ENCODE measurements around the gene ATP6V0E1.
A peak's percentile ranks its signal among the peaks of the same experiment; 100 is the strongest.
"Not testable (repeated sequence)": the region's sequence is repeated elsewhere in the genome, so short reads cannot be mapped to it uniquely, and the experiment has no call there.

The ATP6V0E1 gene

GRCh38 chr5:173057062-173057924, 73.7 kb downstream of the ATP6V0E1 start:
- Histone ChIP-seq H3K9me3 (ENCODE audit: control insufficient read depth in 1 of 2, low read length in 2 of 2) (no peaks in the 10 kb centered on the region), H3K27me3 (ENCODE audit: control insufficient read depth in 1 of 2, insufficient read depth in 2 of 2, low read length in 2 of 2) (no peaks in the 10 kb centered on the region), H3K27ac (ENCODE audit: low read depth, low read length) (peak overlapping the region; percentile 94), H3K9ac (ENCODE audit: low read depth in 1 of 2, low read length in 2 of 2) (peak overlapping the region; percentile 82 to 83), H3K4me1 (ENCODE audit: control insufficient read depth in 1 of 2, insufficient read depth in 2 of 2, low read length in 2 of 2) (peaks cover 14 to 27% of the 10 kb centered on the region in 2 donors), H3K4me3 (ENCODE audit: low read depth in 1 of 2, low read length in 2 of 2) (peak overlapping the region; percentile 93 to 95), H3K36me3 (ENCODE audit: control insufficient read depth in 1 of 2, insufficient read depth in 2 of 2, low read length in 2 of 2) (no peaks in the 10 kb centered on the region)

GRCh38 chr5:173062141-173062540, 78.6 kb downstream of the ATP6V0E1 start:
- Histone ChIP-seq H3K4me3 (ENCODE audit: low read depth in 1 of 2, low read length in 2 of 2) (no peak overlapping the region), H3K36me3 (ENCODE audit: control insufficient read depth in 1 of 2, insufficient read depth in 2 of 2, low read length in 2 of 2) (no peaks in the 10 kb centered on the region), H3K9ac (ENCODE audit: low read depth in 1 of 2, low read length in 2 of 2) (no peak overlapping the region), H3K27me3 (ENCODE audit: control insufficient read depth in 1 of 2, insufficient read depth in 2 of 2, low read length in 2 of 2) (no peaks in the 10 kb centered on the region), H3K9me3 (ENCODE audit: control insufficient read depth in 1 of 2, low read length in 2 of 2) (no peaks in the 10 kb centered on the region), H3K4me1 (ENCODE audit: control insufficient read depth in 1 of 2, insufficient read depth in 2 of 2, low read length in 2 of 2) (peaks cover 14 to 19% of the 10 kb centered on the region in 2 donors), H3K27ac (ENCODE audit: low read depth, low read length) (no peak overlapping the region)

- Histone ChIP-seq H3K36me3 (ENCODE audit: control insufficient read depth in 1 of 2, insufficient read depth in 2 of 2, low read length in 2 of 2) (no peaks in the 10 kb centered on the region), H3K9me3 (ENCODE audit: control insufficient read depth in 1 of 2, low read length in 2 of 2) (no peaks in the 10 kb centered on the region), H3K4me3 (ENCODE audit: low read depth in 1 of 2, low read length in 2 of 2) (no peak overlapping the region), H3K9ac (ENCODE audit: low read depth in 1 of 2, low read length in 2 of 2) (no peak overlapping the region), H3K4me1 (ENCODE audit: control insufficient read depth in 1 of 2, insufficient read depth in 2 of 2, low read length in 2 of 2) (peaks cover 7 to 8% of the 10 kb centered on the region in 2 donors), H3K27ac (ENCODE audit: low read depth, low read length) (no peak overlapping the region), H3K27me3 (ENCODE audit: control insufficient read depth in 1 of 2, insufficient read depth in 2 of 2, low read length in 2 of 2) (no peaks in the 10 kb centered on the region)
These were observed 81.6 kb downstream of the ATP6V0E1 start for GRCh38 chr5:173065155-173065554.

GRCh38 chr5:173069671-173070070, 86.1 kb downstream of the ATP6V0E1 start:
- H3K9me3 ChIP-seq (ENCODE audit: control insufficient read depth in 1 of 2, low read length in 2 of 2) = no peaks in the 10 kb centered on the region
- H3K27ac ChIP-seq (ENCODE audit: low read depth, low read length) = no peak overlapping the region
- H3K36me3 ChIP-seq (ENCODE audit: control insufficient read depth in 1 of 2, insufficient read depth in 2 of 2, low read length in 2 of 2) = no peaks in the 10 kb centered on the region
- H3K4me1 ChIP-seq (ENCODE audit: control insufficient read depth in 1 of 2, insufficient read depth in 2 of 2, low read length in 2 of 2) = peaks cover 0 to 3% of the 10 kb centered on the region in 2 donors
- H3K4me3 ChIP-seq (ENCODE audit: low read depth in 1 of 2, low read length in 2 of 2) = no peak overlapping the region
- no peak overlapping the region for H3K9ac ChIP-seq (ENCODE audit: low read depth in 1 of 2, low read length in 2 of 2)
- no peaks in the 10 kb centered on the region for H3K27me3 ChIP-seq (ENCODE audit: control insufficient read depth in 1 of 2, insufficient read depth in 2 of 2, low read length in 2 of 2)

DNA sequence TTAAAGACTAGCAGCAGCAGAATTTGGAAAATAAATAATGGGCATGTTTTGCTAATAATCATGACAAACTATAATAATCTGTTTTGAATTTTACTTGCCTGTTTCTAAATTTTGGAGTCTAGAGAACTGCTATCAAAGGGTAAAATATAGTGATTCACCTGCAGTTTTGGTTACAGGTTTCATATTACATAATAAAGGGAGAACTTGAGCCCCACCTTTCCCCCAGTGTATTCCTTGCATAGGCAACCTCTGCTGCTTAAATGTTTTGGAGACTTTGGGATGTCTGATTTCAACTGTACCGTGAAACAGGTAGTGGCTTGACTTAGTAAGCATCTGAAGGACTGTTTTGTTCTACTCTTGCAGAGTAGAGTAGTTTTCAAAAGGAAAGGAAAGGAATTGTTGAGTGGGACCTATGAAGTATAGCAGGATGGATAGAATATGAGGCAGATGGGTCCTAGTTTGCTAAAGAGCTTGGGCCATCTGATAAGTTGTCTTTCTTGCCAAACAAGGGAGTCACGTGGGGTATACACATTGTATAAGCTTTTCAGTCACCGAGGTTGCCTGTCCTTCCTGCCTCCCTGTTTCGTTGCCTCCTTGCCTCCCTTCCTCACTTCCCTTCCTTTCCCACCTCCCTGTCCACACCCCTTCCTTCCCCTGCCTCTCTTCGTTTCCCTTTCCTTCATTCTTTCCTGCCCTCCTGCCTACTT, 91.7 kb downstream of the ATP6V0E1 start:
- H3K4me1 ChIP-seq (ENCODE audit: control insufficient read depth in 1 of 2, insufficient read depth in 2 of 2, low read length in 2 of 2) = no peaks in the 10 kb centered on the region
- H3K4me3 ChIP-seq (ENCODE audit: low read depth in 1 of 2, low read length in 2 of 2) = no peak overlapping the region
- H3K36me3 ChIP-seq (ENCODE audit: control insufficient read depth in 1 of 2, insufficient read depth in 2 of 2, low read length in 2 of 2) = no peaks in the 10 kb centered on the region
- no peak overlapping the region for H3K27ac ChIP-seq (ENCODE audit: low read depth, low read length)
- H3K9ac ChIP-seq (ENCODE audit: low read depth in 1 of 2, low read length in 2 of 2) = no peak overlapping the region
- no peaks in the 10 kb centered on the region for H3K9me3 ChIP-seq (ENCODE audit: control insufficient read depth in 1 of 2, low read length in 2 of 2)
- H3K27me3 ChIP-seq (ENCODE audit: control insufficient read depth in 1 of 2, insufficient read depth in 2 of 2, low read length in 2 of 2) = no peaks in the 10 kb centered on the region

DNA sequence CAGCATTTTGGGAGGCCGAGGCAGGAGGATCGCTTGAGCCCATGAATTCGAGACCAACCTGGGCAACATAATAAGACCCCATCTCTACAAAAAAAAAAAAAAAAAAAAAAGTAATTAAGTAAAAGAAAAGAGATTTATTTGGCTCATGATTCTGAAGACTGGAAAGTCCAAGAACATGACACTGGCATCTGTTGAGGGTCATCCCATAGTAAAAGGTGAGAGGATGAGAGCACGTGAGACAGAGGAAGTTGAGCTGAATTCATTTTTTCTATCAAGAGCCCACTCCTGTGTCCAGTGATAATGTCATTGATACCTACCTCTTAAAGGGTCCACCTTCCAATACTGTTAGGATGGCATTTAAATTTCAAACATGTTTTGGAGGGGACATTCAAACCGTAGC, 92.4 kb downstream of the ATP6V0E1 start:
- Histone ChIP-seq H3K9me3 (ENCODE audit: control insufficient read depth in 1 of 2, low read length in 2 of 2) (no peaks in the 10 kb centered on the region), H3K4me1 (ENCODE audit: control insufficient read depth in 1 of 2, insufficient read depth in 2 of 2, low read length in 2 of 2) (no peaks in the 10 kb centered on the region), H3K4me3 (ENCODE audit: low read depth in 1 of 2, low read length in 2 of 2) (no peak overlapping the region)

DNA sequence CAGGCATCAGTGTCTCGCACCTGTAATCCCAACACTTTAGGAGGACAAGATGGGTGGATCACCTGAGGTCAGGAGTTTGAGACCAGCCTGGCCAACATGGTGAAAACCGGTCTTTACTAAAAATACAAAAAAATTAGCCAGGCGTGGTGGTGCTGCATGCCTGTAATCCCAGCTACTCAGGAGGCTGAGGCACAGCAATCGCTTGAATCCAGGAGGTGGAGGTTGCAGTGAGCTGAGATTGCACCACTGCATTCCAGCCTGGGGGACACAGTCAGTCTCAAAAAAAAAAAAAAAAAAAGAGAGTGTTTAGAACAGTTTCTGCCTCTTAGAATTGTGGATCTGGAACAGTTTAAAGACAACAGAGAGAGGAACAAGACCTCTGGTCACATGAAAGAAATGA, 92.9 kb downstream of the ATP6V0E1 start:
- not testable (repeated sequence) for H3K4me3 ChIP-seq (ENCODE audit: low read depth in 1 of 2, low read length in 2 of 2); H3K9me3 ChIP-seq (ENCODE audit: control insufficient read depth in 1 of 2, low read length in 2 of 2); H3K9ac ChIP-seq (ENCODE audit: low read depth in 1 of 2, low read length in 2 of 2); H3K36me3 ChIP-seq (ENCODE audit: control insufficient read depth in 1 of 2, insufficient read depth in 2 of 2, low read length in 2 of 2); H3K27ac ChIP-seq (ENCODE audit: low read depth, low read length); H3K4me1 ChIP-seq (ENCODE audit: control insufficient read depth in 1 of 2, insufficient read depth in 2 of 2, low read length in 2 of 2); H3K27me3 ChIP-seq (ENCODE audit: control insufficient read depth in 1 of 2, insufficient read depth in 2 of 2, low read length in 2 of 2)

More for the DNA sequence above, 92.4 kb downstream of the ATP6V0E1 start:
- no peak overlapping the region for H3K9ac ChIP-seq (ENCODE audit: low read depth in 1 of 2, low read length in 2 of 2)
- no peak overlapping the region for H3K27ac ChIP-seq (ENCODE audit: low read depth, low read length)
- H3K36me3 ChIP-seq (ENCODE audit: control insufficient read depth in 1 of 2, insufficient read depth in 2 of 2, low read length in 2 of 2) = peaks cover 4% of the 10 kb centered on the region in 2 donors
- H3K27me3 ChIP-seq (ENCODE audit: control insufficient read depth in 1 of 2, insufficient read depth in 2 of 2, low read length in 2 of 2) = no peaks in the 10 kb centered on the region

- no peaks in the 10 kb centered on the region for H3K9me3 ChIP-seq (ENCODE audit: control insufficient read depth in 1 of 2, low read length in 2 of 2)
- H3K4me1 ChIP-seq (ENCODE audit: control insufficient read depth in 1 of 2, insufficient read depth in 2 of 2, low read length in 2 of 2) = no peaks in the 10 kb centered on the region
- no peak overlapping the region for H3K9ac ChIP-seq (ENCODE audit: low read depth in 1 of 2, low read length in 2 of 2)
- no peaks in the 10 kb centered on the region for H3K27me3 ChIP-seq (ENCODE audit: control insufficient read depth in 1 of 2, insufficient read depth in 2 of 2, low read length in 2 of 2)
- no peak overlapping the region for H3K4me3 ChIP-seq (ENCODE audit: low read depth in 1 of 2, low read length in 2 of 2)
- no peak overlapping the region for H3K27ac ChIP-seq (ENCODE audit: low read depth, low read length)
- peaks cover 13 to 14% of the 10 kb centered on the region in 2 donors for H3K36me3 ChIP-seq (ENCODE audit: control insufficient read depth in 1 of 2, insufficient read depth in 2 of 2, low read length in 2 of 2)
These were observed 95.3 kb downstream of the ATP6V0E1 start for GRCh38 chr5:173078878-173079277.

All from duodenal mucosa (tissue), 2 donors.